GM19467 (cell line): ENCODE measurements around the gene MAGI2.

Source experiments
- ATAC-seq: cut with Tn5 transposase; IDR thresholded peaks from one replicate; pipeline ENCODE4 v1.9.1; 2021; ENCODE audit warnings: mild to moderate bottlenecking, moderate library complexity; ENCODE audit not compliant: unreplicated experiment

MAGI2 gene

DNA sequence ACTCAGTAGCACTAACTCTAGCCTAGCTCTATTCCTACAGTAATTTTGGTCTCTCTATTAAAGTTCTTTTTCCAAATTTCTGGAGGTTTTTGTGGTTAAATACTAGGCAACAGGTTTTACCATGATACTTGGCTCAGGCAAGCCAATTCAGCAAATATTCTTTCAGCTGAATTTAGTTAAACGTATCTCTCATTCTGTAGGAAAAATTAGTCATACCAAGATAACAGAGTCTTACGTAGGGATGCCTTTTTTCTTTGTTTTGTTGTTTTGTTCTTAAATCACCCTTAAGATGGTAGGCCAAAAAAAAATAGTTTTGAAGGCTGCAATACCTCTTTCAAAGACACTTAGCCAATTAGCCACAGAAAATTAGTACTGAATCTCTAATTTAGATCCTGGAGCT is 180.5 kb downstream of the MAGI2 start:
- no peak for ATAC-seq

DNA sequence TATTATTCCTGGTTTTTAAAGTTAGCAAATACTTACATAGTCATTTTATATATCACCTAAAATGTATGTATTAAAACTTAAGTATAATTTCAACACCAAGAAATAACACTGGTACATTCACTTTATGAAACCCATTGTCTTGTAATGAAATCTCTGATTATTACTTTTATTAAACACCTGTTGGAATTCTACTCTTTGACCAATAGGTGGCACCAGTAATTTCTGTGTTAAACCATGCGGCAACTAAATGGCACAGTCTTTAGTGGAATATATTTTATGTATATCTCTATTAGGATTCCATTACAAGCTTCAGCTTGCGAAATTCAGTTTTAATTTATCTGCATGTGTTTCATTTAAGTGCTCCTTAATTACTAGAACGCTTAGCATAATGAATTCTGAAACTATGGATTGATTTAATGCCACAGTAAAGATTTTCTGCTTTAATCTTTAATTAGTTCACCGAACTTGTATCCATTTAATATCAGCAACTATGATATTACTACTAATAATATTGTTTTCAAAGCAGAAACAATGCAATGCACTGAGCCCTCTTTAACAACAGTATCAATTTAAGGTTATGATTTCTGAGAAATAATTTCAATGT is 181.3 kb downstream of the MAGI2 start:
- peak; percentile 66 for ATAC-seq

DNA sequence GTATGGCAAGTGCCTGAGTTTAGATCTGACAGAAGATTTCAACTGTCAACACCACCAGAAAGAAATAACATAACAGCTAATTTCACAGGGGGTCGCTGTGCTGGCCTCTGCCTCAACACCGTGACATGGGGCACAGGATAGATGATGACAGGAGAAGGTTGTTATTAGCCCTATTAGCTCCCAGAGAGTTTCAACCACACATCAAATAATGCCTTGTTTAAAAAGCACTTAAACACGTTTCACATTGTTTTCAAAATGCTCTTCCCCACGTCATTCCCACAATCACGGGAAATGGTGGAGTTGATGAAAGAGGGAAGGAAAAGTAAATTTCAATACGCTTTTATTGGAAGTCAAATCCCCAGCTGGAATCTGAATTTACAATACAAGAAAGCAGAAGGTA is 184.7 kb downstream of the MAGI2 start:
- no peak for ATAC-seq

DNA sequence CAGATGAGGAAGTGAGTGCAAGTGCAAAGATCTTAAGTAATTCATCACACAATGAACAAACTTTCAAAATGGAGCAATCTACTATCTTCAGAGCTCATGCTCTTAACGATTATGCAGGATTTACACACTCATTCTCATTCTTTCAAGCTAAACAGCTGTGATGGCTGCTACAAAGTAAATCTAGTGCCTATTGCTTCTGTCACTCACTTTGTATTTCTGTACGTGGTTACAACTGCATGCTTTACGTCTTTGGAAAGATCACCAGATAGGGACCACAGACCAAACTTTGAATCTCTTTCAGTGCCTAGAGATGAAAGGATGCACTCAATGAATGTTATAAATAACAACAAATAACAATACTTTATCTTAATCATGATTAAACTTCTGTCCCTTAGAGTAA is 194.6 kb downstream of the MAGI2 start:
- ATAC-seq = no peak

DNA sequence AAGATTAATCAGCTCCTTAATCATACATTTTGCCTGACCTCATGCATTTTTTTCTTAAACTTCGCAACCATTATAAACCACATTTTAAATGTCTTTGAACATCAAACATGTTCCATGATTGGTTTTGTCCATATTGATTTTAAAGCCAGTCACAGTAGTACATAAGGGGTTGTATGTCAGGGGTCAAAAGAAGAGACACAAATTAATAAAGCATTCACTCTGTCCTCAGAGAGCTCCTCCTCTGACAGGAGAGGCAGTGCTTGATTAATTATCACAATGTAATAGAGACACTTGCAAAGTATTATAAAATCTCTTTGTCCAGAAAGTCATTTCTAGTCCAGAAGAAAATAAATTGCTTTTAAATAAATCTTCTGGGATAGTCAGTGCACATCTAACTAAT is 195.5 kb downstream of the MAGI2 start:
- ATAC-seq = no peak

DNA sequence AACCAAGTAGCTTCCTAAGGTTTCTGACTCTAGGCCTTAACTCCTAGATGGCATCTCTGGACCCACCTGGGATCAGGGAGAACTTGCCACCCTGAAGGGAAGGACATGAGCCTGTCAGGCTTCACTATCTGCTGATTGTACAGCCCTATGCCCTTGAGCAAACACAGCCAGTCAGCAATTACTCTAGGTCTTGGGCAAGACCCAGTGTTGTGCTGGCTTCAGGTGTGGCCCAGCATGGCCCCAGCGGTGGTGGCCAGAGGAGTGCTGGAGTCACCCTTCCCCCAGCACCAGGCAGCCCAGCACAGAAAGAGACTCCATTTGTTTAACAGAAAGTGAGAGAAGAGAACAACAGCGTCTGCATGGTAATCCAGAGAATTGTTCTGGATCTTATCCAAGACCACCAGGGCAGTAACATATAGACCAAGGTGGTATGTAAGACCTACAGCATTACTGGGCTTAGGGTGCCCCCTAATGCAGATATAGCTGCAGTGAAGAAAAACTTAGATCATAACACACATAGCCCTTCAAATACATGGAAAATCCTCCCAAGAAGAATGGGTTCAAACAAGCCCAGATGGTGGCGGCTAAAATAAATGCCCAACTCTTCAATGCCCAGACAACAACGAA is 207.7 kb downstream of the MAGI2 start:
- ATAC-seq = no peak

DNA sequence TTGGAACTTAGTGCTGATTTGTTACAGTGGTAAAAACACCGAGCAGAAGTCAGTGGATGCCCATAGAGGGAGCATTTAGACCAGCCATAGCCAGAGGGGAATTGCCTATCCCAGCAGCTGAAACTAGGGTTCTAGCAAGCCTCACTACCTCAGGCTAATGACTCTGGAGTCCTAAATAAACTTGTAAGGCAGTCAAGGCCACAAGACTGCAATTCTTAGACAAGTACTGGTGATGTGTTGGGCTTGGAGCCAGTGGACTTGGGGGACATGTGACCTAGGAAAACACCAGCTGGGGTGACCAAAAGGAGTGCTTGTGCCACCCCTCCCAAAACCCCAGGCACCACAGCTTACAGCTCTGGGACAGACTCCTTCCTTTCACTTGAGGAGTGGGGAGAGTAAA is 209.0 kb downstream of the MAGI2 start:
- no peak for ATAC-seq

DNA sequence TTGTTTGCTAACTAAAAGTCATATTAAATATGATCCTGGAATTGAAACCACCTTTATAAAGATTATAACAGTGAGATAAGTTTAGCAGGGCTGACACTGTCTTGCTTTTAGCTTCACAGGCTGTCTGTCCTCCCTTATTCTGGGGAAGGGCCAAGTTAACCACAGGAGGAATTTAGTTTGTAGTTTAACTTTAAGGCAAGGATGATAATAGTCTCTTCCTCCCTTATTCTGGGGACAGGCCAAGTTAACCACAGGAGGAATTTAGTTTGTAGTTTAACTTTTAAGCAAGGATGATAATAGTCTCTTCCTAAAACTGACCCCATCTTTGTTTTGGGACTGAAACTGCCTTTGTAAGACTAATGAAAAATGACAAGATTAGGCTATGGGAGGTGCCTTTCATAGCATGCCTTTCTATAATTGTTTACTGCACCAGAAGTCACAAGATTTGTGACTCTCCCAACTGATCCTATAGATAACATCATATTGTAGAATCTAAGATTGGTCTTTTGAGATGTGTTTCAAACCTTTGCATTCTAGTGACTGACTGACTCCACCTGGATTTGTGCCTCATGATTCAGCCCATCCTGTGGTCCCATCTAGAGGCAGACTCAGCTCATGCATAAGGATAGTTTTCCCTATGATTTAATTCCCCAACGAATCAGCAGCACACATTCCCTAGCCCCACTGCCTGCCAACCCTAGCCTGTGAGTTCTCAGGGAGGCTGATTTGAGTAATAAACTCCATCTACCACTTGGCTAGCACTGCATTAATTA is 212.0 kb downstream of the MAGI2 start:
- ATAC-seq = no peak

DNA sequence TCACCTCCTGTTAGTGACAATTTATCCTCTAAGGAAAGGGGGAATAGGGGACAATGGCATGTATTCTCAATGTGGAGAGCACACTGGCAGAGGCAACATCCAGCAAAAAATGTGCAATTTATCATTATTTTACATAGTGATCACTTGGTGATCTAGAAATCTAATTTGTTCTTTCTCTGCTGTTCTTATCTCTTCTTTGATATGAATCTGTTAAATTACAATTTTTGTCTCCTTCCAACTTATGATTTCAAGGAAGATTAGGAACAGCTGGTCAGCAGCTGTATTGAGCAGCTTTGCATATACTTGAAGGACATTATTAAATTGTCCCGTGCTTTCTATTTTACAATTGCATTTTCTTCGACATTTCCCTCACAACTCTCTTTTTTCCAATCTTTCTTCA is 213.1 kb downstream of the MAGI2 start:
- ATAC-seq = no peak

DNA sequence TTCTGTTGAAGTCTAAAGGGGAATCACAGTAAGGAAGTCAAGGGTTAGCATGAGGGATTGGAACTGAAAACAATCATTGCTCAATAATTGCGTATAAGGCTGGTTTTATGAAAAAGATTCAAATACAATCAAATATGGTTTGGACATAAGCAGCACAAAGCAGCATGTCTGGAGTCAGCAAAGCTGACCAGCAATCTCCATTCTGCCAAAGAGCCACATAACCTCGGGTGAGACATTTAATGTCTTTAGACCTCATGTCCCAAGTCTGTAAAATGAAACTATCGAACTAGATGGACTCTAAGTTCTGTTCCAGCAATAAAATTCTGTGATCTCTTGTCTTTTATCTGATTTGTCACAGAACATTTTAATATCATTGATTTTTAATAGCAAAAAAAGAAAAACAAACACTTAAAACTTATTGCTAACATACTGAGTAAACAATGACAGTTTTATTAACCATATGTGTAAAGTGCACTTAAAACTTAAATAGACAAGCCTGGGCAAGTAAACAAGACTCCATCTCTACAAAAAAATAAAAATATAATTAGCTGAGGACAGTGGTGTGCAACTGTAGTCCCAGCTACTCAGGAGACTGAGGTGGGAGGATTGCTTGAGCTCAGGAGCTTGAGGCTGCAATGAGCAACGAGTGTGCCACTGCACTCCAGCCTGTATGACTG is 217.0 kb downstream of the MAGI2 start:
- no peak for ATAC-seq

DNA sequence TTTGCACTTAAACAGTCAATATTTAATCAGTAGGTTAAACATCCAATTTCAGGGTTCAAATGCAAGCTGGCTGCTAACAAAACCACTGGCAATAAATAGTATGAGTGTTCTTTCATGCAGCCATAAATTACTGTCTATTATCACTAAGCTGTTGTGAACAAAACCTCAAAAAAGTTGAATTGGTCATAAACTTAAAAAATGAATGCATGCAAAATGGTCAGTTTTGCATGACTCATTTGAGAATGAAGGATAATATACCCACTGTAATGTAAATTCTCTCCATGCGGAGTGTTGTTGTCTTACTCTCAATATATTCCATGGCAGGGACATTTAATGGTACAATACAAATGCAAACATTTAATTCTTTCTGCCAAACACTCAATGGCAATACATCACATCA is 226.4 kb downstream of the MAGI2 start:
- no peak for ATAC-seq

DNA sequence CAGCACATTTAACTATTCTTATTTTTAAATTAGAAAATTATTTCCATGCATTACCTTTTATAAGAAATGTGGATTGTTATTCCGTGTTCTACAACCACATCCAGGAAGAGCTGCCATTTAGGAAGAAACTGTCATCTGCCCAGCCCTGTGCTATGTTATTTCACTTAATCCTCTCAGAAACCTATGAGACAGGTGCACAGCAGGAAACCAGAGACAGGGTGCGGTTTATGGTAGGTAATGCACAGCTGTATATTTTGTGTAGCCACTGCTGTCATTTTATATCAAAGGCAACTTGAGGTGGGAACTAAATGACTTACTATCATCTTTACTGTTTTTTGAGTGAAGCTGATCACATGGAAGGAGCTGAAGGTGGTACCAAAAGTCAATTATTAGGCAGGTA is 232.3 kb downstream of the MAGI2 start:
- ATAC-seq = no peak

DNA sequence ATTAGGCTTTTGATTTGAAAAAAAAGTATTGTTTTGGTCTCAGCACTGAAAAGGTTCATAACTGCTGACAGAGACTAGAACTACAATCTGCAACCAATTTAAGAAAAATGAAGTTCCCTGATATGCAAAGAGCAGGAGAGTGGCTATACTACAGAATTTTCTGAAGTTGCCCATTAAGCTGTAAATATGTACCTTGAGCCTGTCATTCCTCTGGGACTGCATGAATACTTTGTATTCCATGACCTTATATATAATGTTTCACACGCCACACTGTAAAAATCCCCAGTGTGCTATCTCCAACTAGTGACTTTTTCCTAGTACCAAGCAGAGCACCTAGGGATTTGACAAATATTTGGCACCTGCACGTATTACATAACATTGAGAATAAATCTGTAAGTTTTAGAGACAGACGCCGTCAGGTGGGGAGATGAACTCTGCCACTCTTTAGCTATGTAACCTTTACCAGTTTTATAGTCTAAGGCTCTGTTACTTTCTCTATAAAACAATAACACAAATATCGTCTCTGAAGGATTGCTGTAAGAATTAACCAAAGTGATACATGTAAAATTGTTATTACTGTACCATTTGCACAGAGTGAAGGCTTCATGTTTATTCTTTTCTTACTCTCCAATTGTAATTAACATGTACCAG is 235.4 kb downstream of the MAGI2 start:
- no peak for ATAC-seq

DNA sequence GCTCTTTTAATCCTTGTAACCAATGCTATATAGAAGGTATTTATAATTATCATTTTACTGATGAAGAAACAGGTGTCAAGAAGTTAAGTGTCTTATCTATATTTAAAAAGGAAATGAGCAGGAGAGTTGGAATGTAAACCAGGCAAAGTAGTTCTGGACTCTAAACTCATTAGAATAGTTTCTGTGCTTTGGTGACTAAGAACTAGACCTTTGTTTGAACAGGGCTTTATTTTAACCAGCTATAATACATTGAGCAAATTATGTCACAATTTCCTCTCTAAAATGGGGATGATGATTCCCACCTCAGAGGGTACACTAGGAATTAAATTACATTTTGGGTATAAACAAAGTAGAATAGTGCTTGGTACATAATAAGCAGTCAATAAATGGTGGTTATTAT is 236.0 kb downstream of the MAGI2 start:
- no peak for ATAC-seq

DNA sequence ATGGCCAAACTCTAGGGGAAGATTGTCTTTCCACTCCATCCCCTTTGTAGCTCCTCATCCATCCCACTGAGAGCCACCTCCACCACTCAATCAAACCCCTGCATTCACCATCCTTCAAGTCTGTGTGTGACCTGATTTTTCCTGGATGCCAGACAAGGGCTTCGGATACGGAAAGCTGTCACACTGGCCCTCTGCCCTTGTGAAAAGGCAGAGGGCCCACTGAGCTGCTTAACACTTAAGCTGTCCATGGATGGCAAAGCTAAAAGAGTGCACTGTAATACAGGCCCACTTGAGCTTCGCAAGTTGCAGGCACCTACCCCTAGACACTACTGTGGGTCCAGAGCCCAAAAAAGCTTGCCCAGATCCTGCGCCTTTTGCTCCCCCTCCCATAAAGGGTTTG is 237.2 kb downstream of the MAGI2 start:
- ATAC-seq = no peak

DNA sequence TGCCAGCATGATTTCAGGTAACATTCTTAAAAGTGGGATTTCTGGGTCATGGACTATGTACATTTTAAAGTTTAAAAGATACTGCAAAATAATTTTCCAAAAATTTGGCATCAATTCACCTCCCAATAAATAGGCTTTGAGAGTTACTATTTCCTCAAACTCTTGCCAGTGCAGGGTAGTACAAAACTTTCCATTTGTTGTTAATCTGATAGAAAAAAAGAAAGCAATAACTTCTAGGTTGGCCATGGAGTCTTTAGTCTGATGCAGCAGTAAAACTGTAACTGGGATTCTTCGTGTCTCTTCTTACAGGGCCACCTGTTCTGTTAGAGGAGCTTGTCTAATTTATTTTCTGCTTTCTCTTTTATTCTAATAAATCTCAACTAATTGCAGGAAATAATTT is 241.1 kb downstream of the MAGI2 start:
- no peak for ATAC-seq

DNA sequence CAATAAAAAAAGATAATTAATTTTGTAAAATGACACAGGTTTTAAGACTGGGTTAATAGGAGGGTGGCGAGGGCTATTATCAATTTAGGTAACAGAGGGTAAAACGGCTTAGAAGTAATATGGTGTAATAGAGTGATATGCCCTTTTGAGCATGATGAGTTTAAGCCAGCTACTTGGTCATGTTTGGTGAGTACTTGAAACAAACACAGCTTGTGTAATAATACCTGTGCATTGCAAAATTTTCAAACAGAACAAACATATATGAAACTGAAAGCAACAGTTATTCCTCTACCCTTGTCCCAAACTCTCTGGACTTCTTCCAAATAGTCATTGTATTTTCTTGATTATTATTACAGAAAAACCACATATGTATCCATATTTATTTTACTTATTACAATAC is 241.7 kb downstream of the MAGI2 start:
- ATAC-seq = no peak

DNA sequence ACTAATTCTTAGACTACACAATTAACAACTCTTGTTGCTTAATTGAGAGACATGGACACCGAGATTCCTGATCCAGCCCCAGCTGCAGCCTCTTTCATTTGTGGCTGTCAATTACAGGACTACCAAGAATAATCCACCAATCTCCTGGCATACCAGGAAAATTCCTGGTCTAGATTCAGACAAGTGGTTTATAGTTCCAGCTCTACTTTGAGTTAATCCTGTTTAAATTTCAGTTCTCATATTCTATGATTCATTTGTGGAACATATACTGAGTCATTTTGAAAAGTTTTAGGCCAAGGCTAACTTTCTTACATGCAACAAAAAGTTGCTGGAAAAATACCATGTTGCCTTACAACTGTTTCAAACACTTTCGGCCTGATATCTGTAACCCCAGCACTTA is 253.5 kb downstream of the MAGI2 start:
- ATAC-seq = no peak

DNA sequence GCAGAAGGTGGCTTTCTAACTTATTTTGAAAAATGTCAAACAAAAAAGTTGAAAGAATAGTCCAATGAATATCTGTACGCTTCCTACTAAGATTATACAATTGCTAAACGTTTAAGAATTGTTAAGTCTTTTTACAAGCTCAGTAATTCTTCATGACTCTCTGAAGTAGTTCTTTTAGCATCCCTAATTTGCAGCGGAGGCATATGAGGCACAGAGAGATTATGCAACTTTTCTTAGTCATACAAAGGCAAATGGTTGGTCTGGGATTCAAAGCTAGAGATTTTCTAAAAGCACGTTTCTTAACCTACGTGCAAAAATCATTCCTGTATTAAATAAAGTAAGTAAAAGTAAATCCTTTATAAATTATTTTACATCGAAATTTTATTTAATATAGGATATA is 254.2 kb downstream of the MAGI2 start:
- no peak for ATAC-seq

DNA sequence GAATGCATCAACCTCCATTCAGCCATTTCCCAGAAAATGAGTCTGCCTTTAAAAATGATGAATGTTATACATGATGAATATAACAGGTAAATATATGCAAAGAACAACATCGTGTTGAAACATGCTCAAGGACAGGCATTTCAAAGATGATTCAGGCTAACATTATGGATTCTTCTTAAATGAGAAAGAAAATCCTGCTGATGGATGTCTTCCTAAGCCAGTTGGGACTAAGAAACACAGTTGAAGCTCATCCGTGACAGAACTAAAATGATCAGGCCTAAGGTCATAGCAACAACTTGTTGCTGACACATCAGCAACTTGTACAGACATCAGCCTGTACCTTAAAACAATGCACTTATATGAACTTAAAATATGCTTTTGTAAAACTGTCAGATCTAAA is 267.9 kb downstream of the MAGI2 start:
- ATAC-seq = no peak

DNA sequence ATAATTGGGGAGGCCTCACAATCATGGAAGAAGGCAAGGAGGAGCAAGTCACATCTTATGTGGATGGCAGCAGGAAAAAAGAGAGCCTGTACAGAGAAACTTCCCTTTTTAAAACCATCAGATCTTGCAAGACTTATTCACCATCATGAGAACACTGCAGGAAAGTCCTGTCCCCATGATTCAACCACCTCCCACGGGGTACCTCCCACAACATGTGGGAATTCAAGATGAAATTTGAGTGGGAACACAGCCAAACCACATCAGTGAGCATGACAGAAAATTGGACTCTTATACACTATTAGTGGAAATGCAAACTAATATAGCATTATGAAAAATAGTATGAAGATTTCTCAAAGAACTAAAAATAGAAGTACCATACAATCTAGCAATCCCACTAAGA is 271.2 kb downstream of the MAGI2 start:
- no peak for ATAC-seq
